OCI-LY3 (cell line): ENCODE results near the gene SPOCK1.

ENCODE experiments used
- EZH2phosphoT487 ChIP-seq: fragments of 200-600 bp; shearing (Covaris generic); IDR thresholded peaks from 2 replicates; pipeline ENCODE4 v1.6.1; 2018; ENCODE audit warnings: antibody characterized with exemption, mixed run types, low read depth
- TF ChIP-seq, protein P1 (sequence below): fragments of 200-600, 300-600 bp; sonication (generic); IDR thresholded peaks from 2 replicates; pipeline ENCODE4 v1.5.1; 2014; ENCODE audit warnings: antibody characterized with exemption, low read length, low read depth

DNA sequence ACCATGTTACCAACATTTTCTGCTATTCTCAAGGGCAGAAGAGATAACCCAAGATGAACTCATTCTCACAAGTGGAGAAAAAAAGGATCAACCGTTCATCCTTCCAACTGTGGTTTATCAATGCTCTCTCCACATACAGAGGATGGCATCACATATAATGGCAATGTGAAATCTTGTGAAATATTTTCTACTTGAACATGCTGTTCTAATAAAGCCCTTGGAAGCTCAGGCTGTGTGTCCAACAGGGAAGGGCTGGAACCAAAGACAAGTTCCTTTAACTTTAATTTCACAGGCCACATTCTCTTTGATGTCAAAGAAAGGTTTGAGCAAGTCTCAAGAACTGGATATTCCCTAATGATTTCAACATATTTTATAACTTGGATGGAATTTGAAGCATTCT, 230.5 kb downstream of the SPOCK1 start:
- TF ChIP-seq, protein P1, sequence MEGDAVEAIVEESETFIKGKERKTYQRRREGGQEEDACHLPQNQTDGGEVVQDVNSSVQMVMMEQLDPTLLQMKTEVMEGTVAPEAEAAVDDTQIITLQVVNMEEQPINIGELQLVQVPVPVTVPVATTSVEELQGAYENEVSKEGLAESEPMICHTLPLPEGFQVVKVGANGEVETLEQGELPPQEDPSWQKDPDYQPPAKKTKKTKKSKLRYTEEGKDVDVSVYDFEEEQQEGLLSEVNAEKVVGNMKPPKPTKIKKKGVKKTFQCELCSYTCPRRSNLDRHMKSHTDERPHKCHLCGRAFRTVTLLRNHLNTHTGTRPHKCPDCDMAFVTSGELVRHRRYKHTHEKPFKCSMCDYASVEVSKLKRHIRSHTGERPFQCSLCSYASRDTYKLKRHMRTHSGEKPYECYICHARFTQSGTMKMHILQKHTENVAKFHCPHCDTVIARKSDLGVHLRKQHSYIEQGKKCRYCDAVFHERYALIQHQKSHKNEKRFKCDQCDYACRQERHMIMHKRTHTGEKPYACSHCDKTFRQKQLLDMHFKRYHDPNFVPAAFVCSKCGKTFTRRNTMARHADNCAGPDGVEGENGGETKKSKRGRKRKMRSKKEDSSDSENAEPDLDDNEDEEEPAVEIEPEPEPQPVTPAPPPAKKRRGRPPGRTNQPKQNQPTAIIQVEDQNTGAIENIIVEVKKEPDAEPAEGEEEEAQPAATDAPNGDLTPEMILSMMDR = no peak
- no peak for TF ChIP-seq EZH2phosphoT487
